HFF-Myc (cell line): ENCODE data around the gene CNPPD1.

Experiments used
- DNase-seq: peaks from one replicate; pipeline ENCODE4 v3.0.0-alpha.2; 2011; ENCODE audit warnings: low read depth; ENCODE audit errors: extremely low read depth
- H3K4me3 ChIP-seq: replicated peaks from 2 replicates; pipeline ENCODE4 v1.5.1; 2011; ENCODE audit warnings: low read depth, mild to moderate bottlenecking, control low read depth, low read length
- CTCF ChIP-seq: IDR thresholded peaks from 2 replicates; pipeline ENCODE4 v1.5.1; 2012; ENCODE audit warnings: mild to moderate bottlenecking, low read depth, low read length, control low read depth; ENCODE audit errors: missing control alignments

The CNPPD1 gene

GRCh38 chr2:219213486-219214071 lies 36.9 kb upstream of the CNPPD1 start:
- no peak for TF ChIP-seq CTCF
- H3K4me3 ChIP-seq, result no peak overlapping the region
- DNase-seq, result no peak

GRCh38 chr2:219213026-219213415 lies 36.3 kb upstream of the CNPPD1 start:
- TF ChIP-seq CTCF, result no peak
- H3K4me3 ChIP-seq, result no peak overlapping the region
- DNase-seq, result no peak

- no peak overlapping the region for H3K4me3 ChIP-seq
- TF ChIP-seq CTCF, result no peak
- no peak for DNase-seq
These were observed 34.2 kb upstream of the CNPPD1 start for GRCh38 chr2:219210886-219211362.

GRCh38 chr2:219210196-219210885 lies 33.6 kb upstream of the CNPPD1 start:
- H3K4me3 ChIP-seq, result no peak overlapping the region
- no peak for TF ChIP-seq CTCF
- DNase-seq, result no peak

- no peak for TF ChIP-seq CTCF
- no peak for DNase-seq
- H3K4me3 ChIP-seq, result no peak overlapping the region
These were observed 32.8 kb upstream of the CNPPD1 start for GRCh38 chr2:219209236-219210195.

GRCh38 chr2:219207884-219208740 lies 31.4 kb upstream of the CNPPD1 start:
- peak overlapping the region; percentile 52 for H3K4me3 ChIP-seq
- TF ChIP-seq CTCF, result no peak
- DNase-seq, result no peak
